Heart left ventricle (tissue), 13 donors: ENCODE results near the gene FBXL7.

Experiments used
- CTCF ChIP-seq, 12 donors: fragments of 200-600 bp; sonication (generic) in 4 of 12; IDR thresholded peaks; one replicate each; pipeline versions ENCODE4 v1.5.0 to v1.8.0; 2018 to 2022; ENCODE audit warnings: antibody characterized with exemption in 12 of 12, mild to moderate bottlenecking in 5 of 12
- POLR2A ChIP-seq, 2 donors: fragments of 450-650 bp; IDR thresholded peaks; one replicate each; pipeline ENCODE4 v1.6.1; 2017; ENCODE audit warnings: antibody characterized with exemption in 2 of 2, mild to moderate bottlenecking in 2 of 2, moderate library complexity in 2 of 2
- donor health status: ischemic (EF 13 %, LVEDD 7.1; RV severe dilation, severe dysfunction).
- donor health status: DM: no; HTN: yes; CAD: no.
- donor health status: DM: no; HTN: no; CAD: no.
- donor health status: ischemic (EF 25% LVEDD 6.9; RV normal size, moderate dysfunction).
- donor health status: ischemic (EF 25% LVEDD 5.7; RV mildly dilated, moderate dysfunction).
- donor health status: ischemic (EF 35%, LVEDD 5.7; RV mildly dilated, moderate dysfunction).
- donor health status: nonischemic (EF 11% LVEDD 7.7; RV severe dilation, severe dysfunction).
- donor health status: DM: yes; HTN: yes; CAD: no.
- donor health status: PGD.
- donor health status: ischemic (EF 29% LVEDD 5.4; RV normal size, mild dysfunction).
- donor health status: nonischemic (EF 23%, LVEDD 6.1; RV moderate dilation, normal function).

DNA sequence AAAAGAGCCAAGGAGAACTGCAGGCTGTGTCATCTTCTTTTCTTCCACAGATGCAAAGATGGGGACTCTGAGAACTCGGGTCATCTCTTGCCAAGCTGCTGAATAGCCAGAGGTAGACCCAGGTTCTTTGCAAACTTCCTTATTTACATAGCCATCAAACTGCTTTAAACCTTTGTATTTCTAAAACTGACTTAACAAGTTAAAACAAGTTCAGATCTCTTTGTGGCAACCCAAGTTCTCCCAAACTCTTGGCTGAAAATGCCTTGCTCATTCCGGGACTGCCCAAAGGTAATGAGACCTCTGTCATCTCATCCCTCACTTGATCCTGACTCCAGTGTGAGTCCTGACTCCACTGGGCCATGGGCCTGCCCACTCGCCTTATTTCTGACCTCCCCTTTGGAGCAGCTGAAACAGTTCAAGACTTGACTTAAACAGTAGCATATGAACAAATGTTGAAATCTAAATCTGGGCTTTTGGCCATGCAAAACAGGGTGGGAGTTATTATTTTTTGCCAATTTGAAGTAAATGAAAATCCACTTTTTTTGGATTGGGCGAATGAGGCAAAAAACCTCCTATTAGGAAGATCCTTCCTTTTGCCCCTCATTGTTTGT lies 50.6 kb downstream of the FBXL7 start:
- TF ChIP-seq POLR2A (IDR thresholded peaks at IDR 0.05) (no peak), CTCF (IDR thresholded peaks at IDR 0.05) (no peak)
